Measurements from ENCODE around the gene BIRC6.
"Not testable (repeated sequence)": the region's sequence is repeated elsewhere in the genome, so short reads cannot be mapped to it uniquely, and the experiment has no call there.

Gene BIRC6, protein sequence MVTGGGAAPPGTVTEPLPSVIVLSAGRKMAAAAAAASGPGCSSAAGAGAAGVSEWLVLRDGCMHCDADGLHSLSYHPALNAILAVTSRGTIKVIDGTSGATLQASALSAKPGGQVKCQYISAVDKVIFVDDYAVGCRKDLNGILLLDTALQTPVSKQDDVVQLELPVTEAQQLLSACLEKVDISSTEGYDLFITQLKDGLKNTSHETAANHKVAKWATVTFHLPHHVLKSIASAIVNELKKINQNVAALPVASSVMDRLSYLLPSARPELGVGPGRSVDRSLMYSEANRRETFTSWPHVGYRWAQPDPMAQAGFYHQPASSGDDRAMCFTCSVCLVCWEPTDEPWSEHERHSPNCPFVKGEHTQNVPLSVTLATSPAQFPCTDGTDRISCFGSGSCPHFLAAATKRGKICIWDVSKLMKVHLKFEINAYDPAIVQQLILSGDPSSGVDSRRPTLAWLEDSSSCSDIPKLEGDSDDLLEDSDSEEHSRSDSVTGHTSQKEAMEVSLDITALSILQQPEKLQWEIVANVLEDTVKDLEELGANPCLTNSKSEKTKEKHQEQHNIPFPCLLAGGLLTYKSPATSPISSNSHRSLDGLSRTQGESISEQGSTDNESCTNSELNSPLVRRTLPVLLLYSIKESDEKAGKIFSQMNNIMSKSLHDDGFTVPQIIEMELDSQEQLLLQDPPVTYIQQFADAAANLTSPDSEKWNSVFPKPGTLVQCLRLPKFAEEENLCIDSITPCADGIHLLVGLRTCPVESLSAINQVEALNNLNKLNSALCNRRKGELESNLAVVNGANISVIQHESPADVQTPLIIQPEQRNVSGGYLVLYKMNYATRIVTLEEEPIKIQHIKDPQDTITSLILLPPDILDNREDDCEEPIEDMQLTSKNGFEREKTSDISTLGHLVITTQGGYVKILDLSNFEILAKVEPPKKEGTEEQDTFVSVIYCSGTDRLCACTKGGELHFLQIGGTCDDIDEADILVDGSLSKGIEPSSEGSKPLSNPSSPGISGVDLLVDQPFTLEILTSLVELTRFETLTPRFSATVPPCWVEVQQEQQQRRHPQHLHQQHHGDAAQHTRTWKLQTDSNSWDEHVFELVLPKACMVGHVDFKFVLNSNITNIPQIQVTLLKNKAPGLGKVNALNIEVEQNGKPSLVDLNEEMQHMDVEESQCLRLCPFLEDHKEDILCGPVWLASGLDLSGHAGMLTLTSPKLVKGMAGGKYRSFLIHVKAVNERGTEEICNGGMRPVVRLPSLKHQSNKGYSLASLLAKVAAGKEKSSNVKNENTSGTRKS (N-terminal part only)

DNA sequence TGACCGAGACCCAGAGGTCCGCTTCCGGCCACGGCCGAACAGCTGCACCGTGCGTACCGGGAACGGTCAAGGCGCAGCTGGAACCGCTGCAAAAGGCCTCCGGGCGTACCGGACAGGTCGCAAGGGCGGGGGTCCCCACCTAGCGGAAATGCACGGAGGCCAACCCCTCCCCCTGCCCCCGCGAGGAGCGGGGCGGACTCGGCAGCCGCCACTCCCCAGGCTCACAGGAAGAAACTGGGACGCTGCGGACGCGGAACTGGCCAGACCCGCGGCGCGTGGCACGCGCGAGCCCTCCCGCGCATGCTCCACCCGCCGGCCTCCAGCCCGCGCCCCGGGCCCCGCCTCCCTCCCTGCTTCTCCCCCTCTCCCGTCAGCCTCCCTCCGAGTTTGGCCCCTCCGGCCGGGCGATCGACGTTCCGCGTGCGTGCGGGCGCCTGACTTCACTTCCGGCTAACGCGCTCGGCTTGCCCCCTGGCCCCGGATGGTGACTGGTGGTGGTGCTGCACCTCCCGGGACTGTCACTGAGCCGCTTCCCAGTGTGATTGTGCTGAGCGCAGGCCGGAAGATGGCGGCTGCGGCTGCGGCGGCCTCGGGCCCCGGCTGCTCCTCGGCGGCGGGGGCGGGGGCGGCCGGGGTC, at the start of gene BIRC6:
TSS of gene BIRC6 (plus strand) at position 343 of the 637 bp plus-strand sequence. CDS start at position 482, 139 bp downstream.
- DNase-seq (ENCODE audit: low read depth): peak; percentile 98

DNA sequence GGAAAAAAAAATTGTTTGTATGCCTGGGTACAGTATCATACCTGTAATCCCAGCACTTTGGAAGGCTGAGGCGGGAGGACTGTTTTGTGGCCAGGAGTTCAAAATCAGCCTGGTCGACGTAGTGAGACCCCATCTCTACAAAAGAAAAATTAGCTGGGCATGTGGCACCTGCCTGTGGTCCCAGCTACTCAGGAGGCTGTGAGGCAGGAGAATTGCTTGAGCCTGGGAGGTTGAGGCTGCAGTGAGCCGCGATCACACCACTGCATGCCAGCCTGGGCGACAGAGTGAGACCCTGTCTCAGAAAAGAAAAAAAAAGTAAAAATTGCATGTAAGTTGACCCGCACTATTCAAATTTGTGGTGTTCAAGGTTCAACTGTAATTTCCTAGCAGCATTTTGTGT, 46.2 kb upstream of the BIRC6 start:
- no peak for DNase-seq (ENCODE audit: low read depth)

DNA sequence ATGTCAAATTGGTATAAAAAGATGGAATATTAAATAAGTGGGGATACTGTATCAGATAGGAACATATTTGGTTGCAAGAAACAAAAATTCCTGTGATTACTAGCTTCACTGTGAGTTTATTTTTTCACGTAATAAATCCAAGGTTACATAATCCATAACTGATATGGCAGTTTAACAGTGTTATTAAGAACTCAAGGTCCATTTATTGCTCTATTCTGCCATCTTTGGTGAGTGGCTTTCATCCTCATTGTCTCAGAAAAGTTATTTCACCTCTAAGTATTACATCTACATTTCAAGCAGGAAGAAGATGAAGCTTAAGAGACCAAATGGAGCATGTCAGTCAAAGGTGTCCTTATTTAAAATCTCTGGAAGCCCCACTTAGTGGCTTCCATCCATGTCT, 41.9 kb upstream of the BIRC6 start:
- DNase-seq (ENCODE audit: low read depth): no peak

DNA sequence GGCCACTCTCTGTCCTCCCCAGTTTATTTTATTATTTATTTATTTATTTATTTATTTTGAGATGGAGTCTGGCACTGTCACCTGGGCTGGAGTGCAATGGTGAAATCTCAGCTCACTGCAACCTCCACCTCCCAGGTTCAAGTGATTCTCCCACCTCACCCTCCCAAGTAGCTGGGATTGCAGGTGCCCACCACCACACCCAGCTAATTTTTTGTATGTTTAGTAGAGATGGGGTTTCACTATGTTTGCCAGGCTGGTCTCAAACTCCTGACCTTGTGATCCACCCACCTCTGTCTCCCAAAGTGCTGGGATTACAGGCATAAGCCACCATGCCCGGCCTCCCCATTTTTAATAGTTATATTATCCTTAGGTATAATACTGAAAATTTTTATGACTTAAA, 28.1 kb upstream of the BIRC6 start:
- DNase-seq (ENCODE audit: low read depth): not testable (repeated sequence)

DNA sequence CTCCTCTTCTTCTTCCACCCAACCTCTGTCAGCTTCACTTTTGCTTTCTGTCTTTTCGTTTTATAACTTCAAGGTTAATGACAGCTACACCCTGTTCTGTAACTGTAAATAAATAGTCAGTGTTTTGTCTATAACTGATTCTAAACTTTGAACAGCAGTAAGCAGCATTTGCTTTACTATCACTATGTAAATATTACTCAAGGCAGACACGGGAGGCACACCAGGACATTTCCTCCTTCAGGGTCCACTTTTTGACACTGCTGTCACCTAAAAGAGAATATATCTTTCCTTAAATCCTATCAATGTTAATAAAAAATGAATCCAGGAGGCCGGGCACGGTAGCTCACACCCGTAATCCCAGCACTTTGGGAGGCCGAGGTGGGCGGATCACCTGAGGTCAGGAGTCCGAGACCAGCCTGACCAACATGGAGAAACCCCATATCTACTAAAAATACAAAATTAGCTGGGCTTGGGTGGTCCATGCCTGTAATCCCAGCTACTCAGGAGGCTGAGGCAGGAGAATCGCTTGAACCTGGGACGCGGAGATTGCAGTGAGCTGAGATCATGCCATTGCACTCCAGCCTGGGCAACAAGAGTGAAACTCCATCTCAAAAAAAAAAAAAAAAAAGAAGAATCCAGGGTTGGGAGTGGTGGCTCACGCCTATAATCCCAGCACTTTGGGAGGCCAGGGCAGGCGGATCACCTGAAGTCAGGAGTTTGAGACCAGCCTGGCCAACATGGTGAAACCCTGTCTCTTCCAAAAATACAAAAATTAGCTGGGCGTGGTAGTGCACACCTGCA, 27.4 kb upstream of the BIRC6 start:
- not testable (repeated sequence) for DNase-seq (ENCODE audit: low read depth)

DNA sequence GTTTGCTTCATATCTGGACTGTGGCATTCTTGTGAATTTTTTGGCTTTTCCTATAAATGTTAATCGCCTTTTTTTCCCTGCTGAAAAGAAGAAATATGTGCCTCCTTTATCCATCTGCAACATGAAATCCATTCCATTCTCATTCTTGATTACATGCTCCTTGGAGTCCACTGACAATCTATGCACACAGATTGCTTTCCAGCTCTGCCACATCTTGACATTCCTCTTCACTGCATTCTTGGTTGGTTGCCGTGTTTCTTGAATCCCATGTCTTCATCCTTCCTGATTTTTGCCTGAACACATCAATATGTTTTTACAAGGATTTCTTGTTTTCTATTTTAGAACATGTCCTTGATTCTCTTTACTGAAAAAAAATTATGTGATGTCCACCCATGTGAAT, 26.7 kb upstream of the BIRC6 start:
- peak; percentile 58 for DNase-seq (ENCODE audit: low read depth)

DNA sequence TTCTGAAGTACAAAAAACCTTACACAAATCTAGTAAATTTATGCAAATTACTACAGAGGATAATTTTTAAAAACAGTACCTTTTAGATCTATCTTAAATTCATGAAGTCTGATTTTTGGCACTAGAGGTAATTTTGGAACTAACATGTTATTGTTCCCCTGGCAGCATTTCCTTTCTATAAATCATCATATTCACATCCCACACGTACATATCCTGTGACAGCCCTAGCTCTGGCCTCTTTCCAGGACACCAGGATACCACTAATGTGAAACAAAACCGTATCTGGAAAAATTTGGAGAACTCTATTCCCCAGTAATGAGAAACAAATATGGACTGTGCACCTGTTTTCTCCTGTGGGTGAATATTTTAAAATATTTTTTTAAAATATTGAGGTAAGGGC, 14.0 kb upstream of the BIRC6 start:
- DNase-seq (ENCODE audit: low read depth): peak; percentile 29

DNA sequence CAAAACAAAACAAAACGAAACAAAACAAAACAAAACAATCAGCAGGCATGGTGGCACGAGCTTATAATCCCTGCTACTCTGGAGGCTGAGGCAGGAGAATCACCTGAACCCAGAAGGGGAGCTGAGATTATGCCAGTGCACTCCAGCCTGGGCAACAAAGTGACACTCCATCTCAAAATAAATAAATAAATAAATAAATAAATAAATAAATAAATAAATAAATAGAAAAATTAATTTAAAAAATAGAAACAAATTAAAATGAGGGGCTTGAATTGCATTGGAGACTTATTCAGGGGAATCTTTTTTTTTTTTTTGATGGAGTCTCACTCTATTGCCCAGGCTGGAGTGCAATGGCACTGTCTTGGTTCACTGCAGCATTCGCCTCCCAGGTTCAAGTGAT, 6.0 kb upstream of the BIRC6 start:
- not testable (repeated sequence) for DNase-seq (ENCODE audit: low read depth)

DNA sequence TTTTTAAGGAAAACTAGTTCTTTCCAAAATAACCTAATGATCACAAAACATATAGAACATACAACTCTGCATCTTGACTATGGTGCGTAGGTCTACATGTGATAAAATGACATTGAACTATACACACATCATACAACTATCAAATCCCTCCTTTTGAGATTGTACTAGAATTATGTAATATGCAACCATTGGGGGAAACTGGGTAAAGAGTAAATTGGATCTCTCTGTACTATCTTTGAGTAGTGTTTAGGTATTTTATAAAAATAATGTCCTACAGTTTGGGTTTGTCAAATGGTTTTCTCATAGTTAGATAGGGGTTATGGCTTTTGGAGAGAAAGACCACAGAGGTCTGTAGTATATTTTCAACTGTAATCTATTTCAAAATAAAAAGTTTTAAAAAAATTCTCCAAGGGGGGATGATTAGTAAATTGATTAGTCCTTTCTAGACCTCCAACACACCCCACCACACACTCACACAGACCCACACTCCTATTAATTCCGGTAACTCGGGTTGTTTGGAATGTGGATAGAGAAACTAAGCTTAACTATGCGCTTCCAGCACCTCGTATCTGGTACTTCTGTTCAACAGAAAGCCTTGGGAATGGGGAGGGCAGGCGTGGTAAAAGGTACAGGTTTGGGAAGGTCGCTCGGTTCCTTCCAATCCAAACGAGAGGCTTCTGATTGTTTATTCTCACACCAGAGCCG, 695 bp upstream of the BIRC6 start:
- no peak for DNase-seq (ENCODE audit: low read depth)

DNA sequence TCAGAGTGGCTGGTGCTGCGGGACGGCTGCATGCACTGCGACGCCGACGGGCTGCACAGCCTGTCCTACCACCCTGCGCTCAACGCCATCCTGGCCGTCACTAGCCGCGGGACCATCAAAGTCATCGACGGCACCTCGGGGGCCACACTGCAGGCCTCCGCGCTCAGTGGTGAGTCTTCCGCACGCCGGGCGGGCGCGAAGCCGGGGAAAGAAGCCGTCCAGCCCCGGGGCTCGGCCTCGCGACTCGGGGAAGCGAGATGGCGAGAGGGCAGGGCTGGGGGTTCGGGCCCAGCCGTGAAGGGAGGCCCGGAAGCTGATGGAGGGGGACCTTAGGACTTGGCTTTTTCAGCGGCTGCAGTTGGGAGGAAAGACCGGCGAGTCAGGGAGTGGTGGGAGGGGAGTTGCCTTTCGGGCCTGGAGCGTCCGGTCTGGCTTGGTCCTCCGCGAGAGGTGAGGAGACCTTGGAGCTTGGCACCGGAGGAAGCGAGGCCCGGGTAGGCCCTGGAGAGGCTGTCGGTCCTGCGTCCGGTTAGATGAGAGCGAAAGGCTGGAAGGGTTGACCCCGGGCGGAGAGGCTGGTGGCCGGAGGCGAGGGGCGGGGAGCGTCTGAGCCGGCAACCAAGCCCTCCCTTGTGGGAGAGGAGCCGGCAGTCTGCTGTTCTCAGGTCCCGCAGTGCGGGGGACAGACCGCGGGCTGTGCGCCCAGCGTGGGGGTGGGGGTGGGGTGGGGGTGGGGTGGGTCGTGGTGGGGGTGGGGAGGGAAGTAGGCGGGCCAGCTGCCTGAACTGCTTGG, 691 bp downstream of the BIRC6 start:
- DNase-seq (ENCODE audit: low read depth): peak; percentile 55

DNA sequence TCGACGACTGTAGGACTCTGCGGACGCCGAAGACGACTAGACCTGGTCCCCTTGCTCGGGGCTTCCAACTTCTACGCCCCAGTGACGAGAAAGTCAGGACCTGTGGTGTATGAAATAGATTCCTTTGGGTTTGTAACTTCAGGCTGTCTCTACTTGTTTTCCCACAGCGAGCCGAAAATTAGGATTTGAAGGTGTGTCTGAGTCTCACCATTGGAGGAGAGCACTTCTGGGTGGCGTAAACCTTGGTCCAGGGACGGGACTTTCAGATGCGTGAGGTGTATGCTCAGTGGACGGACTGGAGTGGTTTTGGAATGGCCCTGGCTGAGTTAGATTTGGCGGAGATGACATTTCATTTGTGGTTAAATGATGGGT, 1.3 kb downstream of the BIRC6 start:
- peak; percentile 27 for DNase-seq (ENCODE audit: low read depth)

DNA sequence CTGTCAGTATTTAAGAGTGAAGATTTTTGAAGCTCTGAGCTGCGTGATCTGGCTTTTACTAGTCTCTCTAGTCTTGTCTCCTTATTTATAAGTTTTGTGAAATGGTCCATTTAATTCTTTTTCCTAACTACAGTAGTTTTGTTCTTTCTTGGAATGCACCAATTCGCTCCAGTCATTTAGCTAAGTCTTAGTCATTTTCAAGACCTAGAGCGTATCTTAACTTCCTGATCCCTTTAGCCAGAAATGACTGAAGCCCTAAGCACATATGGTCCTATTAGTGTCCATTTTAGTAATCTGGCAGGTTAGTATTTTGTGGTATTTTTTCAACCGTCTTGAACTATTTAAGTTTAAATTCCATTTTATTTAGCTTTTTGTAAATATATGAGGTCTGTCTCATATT, 3.6 kb downstream of the BIRC6 start:
- peak; percentile 55 for DNase-seq (ENCODE audit: low read depth)

DNA sequence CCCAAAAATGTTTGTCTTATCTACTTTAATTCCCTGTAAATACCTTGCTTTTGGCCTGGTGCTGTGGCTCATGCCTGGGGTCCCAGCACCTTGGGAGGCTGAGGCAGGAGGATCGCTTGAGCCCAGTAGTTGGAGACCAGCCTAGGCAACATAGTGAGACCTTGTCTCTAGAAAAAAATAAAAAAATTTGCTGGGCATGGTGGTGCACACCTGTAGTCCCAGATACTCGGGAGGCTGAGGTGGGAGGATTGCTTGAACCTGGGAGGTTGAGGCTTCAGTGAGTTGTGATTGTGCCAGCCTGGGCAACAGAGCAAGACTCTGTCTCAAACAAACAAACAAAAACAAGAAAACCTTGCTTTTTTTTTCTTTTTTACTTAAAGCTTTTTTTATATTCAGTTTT, 6.2 kb downstream of the BIRC6 start:
- DNase-seq (ENCODE audit: low read depth): not testable (repeated sequence)

DNA sequence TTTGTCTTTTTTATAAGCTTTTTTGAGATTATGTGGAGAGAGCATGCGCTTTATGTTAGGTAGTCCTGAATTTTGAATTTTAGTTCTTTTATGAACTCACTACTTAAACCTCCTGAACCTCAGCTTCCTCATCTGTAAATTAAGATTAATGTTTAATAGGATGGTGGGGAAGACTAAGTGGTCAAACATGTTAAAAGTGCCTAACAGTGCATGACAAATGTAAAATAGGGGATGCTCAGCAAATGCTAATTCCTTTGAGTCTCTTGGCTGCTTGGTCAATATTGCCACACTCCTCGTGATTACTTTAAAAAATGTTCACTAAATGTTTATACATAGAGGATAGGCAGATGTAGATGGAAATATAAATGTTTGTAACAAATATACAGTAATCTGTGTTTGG, 6.8 kb downstream of the BIRC6 start:
- DNase-seq (ENCODE audit: low read depth): no peak

DNA sequence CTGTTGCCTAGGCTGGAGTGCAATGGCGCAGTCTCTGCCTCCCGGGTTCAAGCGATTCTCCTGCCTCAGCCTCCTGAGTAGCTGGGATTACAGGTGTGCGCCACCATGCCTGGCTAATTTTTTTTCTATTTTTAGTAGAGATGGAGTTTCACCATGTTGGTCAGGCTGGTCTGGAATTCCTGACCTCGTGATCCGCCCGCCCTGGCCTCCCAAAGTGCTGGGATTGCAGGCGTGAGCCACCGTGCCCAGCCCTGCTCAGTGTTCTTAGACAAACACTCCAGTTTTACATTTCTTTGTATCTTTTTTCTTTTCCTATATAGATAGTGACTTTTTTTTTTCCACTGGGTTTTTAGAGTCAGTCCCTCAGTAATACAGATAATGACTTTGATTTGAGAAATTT, 7.5 kb downstream of the BIRC6 start:
- not testable (repeated sequence) for DNase-seq (ENCODE audit: low read depth)

DNA sequence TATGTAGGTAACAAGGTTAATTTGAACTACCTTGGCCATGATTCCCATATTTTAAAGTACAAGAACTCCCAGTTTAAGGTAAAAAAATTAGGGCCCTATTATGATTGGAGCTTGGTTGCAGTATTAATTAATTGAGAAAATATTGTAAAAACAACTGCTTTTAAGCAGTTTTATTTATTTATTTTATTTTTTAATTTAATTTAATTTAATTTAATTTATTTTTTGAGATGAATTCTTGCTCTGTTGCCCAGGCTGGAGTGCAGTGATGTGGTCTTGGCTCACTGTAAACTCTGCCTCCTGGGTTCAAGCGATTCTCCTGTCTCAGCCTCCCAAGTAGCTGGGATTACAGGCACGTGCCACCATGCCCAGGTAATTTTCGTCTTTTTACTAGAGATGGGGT, 8.9 kb downstream of the BIRC6 start:
- DNase-seq (ENCODE audit: low read depth): not testable (repeated sequence)

DNA sequence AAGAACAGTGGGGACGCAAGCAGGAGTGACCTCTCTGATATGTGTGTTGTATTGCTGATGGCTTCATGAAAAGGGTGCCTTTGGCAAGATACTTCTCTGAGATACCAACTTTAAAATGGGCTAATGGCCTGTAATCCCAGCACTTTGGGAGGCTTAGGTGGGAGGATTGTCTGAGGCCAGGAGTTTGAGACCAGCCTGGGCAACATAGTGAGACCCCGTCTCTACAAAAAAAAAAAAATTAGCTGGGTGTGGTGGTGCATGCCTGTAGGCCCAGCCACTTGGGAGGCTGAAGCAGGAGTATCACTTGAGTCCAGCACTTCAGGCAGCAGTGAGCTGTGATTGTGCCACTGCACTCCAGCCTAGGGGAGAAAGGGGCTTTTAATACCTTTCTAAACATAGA, 9.8 kb downstream of the BIRC6 start:
- DNase-seq (ENCODE audit: low read depth): no peak

DNA sequence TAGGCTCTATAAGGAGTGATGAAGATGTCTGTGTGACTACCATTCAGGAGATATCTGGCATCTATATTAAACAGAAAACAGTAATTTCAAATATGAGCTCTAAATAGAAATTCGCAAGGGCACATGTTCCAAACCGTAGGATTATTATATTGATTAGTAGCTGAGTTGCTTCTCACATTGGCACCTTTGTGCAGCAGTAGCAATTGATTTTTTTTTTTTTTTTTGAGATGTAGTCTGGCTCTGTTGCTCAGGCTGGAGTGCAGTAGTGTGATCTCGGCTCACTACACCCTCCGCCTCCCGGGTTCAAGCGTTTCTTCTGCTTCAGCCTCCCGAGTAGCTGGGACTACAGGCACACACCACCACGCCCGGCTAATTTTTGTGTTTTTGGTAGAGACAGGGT, 12.4 kb downstream of the BIRC6 start:
- DNase-seq (ENCODE audit: low read depth): no peak

DNA sequence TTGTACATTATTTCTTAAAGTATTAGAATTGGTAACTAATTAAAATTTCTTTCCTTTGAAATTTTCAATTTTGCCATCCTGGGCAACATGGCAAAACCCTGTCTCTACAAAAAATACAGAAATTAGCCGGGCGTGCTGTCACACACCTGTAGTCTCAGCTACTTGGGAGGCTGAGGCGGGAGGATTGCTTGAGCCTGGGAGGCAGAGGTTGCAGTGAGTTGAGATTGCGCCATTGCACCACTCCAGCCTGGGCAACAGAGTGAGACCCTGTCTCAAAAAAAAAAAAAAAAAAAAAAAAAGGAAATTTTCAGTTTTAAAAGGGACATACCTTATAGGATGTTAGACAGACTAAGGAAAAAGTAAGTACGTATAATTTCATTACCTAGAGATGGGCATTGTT, 14.1 kb downstream of the BIRC6 start:
- DNase-seq (ENCODE audit: low read depth): not testable (repeated sequence)
